NK-92 (cell line): ENCODE measurements around the gene PHLDB2.

Experiments
- DNase-seq: peaks from one replicate; lab custom pipeline; 2025; ENCODE audit not compliant: unreplicated experiment; lab: John Stamatoyannopoulos, UW

Gene PHLDB2

DNA sequence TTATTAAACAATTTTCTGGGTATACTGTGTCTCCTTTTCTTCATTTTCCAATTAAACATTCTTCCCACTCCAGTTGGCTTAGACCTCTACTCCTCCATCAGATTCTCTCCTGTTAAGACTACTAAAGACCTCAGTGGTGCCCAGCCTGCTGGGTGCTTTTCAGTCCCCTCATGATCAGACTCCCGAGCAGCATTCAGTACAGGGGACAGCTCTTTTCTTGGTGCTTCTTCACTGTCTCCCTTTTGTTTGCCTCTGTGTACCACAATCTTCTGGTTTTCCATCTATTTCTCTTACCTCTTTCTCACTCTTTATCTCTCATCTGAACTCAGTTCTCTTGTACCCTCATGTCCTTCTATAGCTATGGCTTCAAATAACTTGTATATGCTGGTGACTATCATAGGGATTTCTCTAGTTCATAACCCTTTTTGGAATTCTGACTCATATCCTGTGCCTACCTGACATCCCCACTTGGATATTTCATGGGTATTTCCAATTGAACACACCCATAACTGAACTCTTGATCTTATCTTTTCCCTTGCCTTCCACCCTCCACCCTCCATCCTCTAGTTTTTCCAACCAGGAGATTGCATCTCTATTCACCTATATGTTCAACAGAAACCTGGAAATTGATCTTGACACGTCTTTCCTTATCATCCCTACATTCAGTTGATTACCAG lies 64.2 kb downstream of the PHLDB2 start:
- no peak for DNase-seq

DNA sequence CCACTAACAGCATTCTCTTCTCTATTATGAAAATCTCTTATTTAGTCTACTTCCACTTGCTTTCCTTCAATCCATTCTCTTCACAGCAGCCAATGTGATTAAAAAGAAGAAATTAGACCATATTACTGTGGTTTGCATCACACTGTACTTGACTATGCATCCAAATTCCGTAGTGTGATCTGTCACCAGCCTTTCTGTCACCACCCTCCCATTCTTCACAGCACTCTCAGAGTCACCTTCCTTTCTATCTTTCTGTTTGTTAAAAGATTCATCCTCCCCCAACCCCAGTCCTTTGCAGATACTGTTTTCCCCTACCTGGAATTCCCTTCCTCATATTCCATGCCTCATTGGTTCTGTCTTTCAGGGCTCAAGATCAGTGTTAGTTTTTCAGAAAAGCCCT lies 64.7 kb downstream of the PHLDB2 start:
- no peak for DNase-seq

DNA sequence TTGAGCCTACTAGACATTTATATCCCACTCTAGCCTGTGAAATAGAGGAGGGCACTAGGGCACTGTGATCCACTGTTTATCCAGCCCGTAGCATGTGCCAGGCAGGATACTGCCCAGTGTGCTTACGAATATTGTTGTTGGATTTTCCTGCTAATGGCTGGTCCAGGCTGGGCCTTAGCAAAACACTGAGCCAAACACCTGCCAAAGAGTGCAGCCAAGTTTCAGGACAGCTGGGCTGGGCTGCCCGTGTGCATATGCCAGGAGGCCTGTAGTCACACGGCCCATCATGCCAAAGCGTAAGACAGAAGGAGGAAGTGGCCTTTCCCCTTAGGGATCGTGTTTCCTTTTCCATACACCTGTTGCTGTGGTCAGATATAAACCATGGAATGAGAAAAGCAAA lies 65.2 kb downstream of the PHLDB2 start:
- no peak for DNase-seq

DNA sequence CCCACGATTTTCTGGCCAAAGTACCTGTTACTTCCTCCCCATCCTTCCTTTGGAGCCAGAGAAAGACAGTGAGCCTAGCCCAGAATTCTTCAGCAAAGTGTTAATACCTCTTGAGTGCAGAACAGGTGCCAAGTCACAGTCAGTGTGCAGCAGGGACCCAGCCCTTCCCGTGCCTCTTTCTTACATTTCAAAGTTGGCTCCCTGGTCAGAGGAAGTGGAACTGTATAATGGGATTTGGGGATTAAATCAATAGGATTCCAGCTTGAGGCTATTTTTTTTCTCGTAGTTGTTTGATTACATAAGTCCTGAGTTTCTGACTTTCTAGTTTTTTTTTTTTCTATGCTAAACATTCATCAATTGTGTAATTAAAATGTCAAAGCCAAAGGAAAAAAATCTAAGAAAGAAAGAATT lies 67.2 kb downstream of the PHLDB2 start:
- DNase-seq: no peak

DNA sequence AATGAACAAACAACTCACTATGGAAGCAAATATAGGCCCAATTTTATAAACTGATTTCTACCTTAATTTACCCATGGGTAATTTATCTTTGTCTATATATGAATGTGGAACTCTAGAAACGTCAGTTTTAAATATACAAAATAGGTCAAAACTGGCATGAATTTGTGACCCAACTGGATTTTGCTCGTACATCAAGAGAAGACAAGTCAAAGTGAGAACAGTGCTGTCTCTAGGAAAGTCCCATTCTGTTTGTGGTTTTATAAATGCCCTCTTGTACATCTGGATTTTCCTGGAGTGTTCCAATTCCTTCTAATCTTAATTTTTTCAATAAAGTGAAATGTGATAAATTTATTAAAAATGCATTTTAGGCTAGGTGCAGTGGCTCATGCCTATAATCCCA lies 69.5 kb downstream of the PHLDB2 start:
- DNase-seq: no peak

DNA sequence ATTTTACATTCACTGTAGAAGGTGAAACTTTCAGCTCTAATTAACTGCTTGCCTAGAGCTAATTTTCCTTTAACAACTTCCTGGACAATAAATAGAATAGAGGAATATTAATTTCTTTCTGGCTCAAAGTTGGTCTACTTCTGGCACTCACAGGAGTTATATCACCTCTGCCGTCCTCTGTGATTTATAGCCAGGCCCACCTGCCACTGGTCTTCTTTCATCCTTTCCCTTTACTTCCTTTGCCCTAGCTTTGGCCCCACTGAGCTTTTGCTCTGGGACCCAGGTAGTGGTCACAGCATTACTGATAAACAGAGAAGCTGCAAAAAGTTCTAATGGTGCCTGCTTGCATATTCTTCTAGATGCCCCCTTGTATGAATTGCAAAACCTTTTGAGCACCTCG lies 70.4 kb downstream of the PHLDB2 start:
- DNase-seq: no peak

DNA sequence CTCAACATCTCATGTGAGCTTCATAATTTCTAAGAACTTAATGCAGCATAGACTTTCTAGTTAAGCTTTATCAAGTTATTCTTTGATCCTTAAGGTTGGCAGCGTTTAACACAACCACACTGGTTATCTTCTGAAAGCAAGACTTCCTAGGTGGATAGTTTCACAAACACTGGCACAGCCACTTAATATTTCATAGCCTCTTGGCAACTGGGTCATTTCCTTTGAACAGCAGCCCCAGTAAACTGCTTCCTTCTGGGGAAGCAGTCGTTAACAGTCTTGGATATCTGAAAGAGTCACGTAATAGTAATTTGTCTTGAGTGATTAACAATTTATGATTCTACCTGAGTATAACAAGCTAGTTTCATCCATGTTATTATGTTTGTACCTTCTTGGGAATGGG lies 73.9 kb downstream of the PHLDB2 start:
- DNase-seq: no peak

DNA sequence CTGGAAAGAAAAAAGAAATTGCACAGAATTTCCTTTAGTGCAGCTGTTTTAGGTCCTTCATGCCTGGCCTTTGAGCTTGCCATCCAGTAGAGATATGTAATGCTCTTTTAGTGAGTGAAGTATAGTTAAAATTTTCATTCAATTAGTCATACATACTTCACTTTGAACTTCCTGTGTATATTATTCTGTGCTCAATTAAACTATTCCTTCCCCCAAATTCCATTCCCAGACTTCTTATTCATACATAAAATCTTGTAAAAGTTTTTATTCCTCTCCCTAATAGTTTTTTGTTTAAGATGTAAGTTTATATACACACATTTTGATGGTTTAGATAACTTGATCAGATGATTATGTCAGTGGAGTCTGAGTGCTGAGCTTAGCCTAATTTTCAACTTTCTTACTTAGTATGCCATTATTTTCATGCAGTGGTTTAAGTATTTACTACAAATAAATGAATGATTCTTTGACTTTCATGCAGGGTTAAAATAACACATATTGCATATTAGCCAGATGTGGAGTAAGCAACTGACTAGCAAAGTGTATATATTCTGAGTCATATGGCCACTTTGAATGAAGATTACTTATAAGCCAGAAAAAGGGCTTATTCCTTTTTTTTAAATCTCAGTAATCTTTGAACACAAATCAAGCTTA lies 77.3 kb downstream of the PHLDB2 start:
- no peak for DNase-seq

DNA sequence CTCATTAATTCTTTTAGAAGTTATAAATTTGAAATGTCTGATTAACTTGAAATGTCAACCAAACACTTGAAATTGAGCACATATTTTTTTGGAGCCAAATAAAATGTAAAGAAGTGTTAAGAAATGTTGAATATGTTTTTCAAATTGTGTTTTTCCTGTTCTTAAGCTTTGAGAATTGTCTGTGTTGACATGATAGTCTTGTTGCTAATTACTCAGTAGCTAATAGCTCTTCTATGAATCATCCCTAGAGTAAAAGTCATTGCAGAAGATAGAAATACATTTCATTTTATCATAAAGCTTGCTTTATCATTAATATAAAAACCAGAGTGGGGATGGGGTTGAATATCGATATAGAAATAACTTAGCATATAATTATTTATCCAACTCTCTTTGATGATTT lies 77.9 kb downstream of the PHLDB2 start:
- no peak for DNase-seq

DNA sequence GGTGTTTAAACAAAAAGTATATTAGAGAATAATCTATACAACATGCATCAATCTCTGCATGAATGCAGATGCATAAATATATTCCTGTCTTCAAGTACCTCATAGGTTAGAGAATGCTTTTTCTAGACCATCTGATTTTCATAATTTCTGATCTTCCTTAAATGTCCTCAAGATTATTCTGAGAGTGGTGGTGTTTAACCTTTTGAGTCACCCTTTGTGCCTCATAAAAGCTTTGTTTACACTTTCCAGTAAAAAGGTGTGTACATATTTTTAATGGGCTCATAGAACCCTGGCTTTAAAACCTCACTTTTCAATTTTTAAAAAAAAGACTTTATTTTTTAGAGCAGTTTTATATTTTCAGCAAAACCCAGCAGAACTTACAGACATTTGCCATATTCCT lies 78.8 kb downstream of the PHLDB2 start:
- no peak for DNase-seq

DNA sequence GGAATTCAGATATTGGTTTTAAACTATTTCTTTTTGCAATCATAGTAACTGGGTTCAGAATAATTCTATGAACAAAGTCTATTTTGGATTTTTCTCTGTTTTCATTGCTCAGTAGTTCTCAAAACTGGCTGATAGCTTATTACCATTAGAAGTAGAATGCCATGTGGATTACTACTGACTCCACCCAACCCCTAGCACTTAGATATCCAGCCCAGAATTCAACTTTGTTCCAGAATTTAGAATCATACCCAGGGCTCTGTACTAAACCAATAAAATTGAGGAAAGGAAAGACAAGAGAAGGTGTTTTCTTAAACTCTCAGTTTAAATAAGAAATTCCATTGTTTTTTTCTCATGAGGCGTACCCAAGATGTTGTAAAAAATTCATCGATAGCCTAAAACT lies 80.8 kb downstream of the PHLDB2 start:
- DNase-seq: no peak

DNA sequence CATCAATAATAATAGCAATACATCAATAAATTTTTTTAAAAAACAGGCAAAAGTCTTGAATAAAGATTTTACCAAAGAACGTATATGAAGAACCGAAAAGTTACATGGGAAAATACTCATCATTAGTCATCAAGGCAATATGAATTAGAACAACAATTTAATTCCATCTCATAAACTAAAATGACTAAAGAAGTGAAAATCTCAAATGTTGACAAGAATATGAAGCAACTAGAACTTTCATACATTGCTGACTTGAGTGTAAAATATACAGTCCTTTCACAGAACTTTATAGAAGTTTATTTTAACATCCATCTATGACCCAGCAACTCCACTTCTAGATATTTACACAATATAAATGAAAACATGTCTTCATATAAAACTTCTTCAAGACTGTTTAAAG lies 84.5 kb downstream of the PHLDB2 start:
- no peak for DNase-seq

DNA sequence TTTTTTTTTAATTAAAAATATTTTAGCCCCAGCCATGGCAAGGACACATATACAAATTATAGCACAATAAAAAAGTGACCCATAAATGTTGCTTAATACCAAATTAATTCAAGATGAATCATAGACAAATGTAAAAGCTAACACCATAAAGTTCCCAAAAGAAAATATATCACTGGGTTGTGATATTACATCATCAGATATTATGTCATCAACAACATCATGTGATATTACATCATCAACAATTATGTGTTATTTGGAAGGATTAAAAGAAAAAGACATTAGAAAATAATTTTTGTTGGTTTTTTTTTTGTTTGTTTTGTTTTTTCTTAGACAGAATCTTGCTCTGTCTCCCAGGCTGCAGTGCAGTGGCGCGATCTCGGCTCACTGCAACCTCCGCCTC lies 85.3 kb downstream of the PHLDB2 start:
- no peak for DNase-seq

DNA sequence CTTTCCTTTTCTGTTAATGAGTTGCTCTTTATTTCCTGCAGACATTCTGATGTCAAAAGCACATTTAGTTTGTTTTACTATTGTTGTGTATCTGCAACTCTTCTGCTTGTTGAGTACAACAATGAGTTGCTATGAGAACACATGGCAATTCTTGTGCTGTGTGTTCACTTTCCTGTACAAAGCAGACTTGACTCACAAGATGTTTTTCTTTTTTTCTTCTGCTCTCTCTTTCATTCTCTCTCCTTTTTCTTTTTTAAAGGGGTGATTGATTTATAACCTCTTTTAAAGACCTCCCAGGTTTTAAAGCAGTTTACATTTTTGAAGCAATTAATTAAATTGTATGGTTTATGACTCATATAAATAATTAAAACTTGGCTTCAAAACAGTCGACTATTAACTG lies 88.2 kb downstream of the PHLDB2 start:
- DNase-seq: no peak

DNA sequence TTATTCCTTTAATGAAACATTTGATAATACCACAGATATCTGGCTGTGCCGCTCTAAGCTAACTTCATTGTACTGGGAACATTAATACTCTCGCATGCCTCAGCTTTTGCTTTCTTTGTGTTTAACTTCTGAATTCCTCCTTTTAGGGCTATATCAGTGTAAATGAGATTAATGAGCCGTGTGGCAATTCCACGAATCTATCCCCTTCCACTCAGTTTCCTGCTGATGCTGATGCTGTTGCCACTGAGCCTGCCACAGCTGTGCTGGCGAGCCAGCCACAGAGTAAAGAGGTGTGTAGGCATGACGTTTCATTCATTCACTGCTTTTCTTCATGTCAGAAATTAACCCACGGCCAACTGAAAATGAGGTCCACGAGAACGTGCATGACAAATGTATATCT lies 89.7 kb downstream of the PHLDB2 start:
- no peak for DNase-seq

DNA sequence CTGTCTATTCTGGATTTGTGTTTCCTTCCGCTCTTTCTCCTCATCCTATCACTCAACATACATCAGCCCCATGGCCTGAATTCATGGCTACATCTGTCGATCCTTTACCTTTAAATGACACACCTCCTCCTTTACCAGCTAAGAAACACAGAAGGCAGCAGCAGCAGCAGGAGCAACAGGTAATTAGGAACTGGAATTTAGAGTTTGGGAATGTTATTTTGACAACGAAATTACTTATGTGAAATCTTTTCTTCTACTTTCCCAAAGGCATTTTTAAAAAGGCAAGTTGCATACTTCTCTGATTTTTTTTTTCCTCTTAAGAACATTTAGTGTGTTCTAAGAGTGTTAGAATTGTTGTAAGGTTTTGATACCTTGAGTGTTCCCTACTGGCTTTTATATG lies 90.6 kb downstream of the PHLDB2 start:
- no peak for DNase-seq

DNA sequence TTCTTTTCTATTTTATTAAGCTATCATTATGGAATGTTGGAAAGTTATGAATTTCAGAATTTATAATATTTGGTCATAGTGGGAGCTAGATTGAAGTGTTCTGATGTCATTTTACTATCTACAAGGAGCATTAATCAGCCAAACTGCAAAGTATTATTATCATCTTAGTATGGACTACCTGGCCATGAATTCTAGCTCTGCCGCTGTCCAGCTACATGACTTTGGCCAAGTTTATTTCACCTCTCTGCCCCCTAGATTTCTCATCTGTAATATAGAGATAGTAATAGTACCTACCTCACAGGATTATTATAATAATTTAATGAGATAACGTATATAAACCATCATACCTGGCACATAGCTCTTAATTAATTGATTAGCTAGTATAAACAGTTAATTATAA lies 92.0 kb downstream of the PHLDB2 start:
- no peak for DNase-seq

DNA sequence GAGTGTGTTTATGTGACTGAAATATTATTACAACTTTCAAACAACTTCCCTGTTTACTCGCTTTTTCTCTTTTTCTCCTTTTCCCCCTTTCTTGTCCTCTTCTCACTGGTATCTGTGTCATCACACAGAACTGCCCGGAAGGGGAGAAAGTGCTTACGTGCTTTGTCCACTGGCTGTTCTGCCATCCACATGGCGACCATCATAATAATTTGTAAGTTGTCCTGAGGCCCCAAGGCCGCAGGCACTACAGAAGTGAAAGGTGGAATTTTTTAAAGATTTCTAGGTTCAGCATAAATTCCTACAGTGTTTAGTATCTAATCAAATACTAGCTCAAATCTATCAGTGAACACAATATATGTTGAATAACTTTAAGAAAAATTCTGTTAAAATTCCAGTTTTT lies 93.0 kb downstream of the PHLDB2 start:
- no peak for DNase-seq

DNA sequence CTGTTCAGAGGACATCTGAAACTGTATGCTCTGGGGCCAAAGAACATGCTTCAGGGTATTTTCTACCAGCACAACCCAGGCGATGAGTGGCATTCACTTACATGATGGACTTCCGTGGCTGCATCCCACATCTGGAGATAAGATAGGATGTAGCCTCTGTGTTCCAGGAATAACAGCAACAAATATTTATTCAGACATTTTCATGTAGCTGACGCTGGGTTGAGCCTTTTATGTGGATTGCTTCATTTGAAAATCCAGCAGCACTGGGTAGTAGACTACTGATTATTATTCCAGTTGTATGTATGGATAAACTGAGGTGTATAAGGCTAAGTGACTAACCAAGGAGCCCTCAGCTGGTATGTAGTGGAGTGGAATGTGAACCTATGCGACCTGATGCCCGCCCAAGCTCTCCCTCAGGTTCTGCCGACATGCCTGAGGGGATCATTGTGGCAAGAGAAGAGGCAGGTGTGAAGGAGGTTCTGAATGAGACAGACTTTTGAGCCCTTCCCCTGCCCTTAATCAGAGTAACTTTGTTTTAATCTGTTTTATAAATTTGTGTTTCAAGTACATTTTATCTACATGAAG lies 93.9 kb downstream of the PHLDB2 start:
- no peak for DNase-seq

DNA sequence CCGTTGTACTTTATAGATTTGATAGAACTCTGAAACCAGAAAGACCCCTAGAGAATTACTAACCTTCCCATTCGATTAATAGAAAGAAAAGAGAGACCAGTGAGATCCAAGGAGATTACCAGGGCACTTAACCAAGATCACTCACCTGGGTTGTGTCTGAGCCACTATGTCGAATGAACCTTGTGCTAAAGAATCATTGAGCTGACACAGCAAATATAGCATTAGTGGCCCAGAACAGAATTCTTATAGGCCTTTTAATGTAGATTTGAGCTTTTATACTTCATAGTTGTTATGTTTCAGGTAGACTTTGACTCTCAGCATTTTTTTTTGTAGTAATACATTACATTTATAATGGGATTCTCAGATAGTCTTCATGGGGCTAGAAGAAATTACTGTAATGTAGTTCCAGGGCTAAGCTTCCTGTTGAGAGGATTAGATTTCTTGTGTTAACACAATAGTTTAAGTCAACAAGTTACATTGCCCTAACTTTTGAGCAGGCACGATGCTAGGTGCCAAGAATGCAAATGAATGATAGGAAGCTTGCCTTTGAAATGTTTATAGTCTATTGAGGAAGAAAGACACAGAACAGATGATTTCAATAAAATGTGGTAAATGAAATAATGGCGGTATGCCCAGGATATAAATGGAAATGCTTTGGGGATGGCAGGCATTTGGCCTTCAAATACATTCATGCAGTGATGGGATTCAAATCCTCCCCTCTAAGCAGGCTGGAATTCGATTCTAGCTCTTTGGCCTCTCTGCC lies 95.3 kb downstream of the PHLDB2 start:
- DNase-seq: no peak

DNA sequence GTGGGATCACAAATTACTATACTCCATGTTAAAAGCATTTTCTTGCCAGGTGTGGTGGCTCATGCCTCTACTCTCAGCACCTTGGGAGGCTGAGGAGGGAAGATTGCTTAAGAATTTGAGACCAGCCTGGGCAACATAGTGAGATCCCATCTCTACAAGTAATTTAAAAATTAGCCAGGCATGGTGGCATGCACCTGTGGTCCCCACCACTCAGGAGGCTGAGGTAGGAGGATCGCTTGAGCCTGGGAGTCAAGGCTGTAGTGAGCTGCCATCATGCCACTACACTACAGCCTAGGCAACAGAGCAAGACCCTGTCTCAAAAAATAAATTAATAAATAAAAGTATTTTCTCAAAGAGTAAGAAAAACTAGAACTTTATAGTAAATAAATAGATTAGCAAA lies 96.8 kb downstream of the PHLDB2 start:
- no peak for DNase-seq

DNA sequence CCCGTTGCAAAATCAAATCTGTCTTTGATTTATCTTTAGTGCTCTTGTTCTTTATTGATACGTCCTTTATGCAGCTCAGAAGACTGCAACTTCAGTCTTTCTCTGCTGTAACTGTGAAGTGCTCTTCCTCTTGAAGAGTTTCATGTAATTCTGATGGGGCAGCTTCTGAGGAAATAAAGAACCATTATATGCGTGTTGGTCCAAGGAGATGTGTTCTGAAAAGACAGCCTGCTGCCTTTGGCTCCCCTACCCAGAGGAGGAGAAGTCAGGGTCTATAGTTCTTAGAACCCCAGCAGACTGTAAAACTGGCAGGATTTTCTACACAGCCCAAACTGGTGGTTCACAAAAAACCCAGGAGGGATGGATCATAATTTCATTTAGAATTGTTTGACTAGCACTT lies 97.4 kb downstream of the PHLDB2 start:
- no peak for DNase-seq
